Measurements from ENCODE around the gene CDHR3. TPM values are rescaled to one million over a fixed set of nuclear protein-coding genes. Genes with fewer than 3 reads are reported as not detected.

Gene CDHR3
- total RNA-seq, 2 experiments from 2014 or later, result 0.42 to 2.8 TPM

- no peak overlapping the region for H3K27ac ChIP-seq (ENCODE audit: low read depth, low read length, poor library complexity, severe bottlenecking)
- POLR2A ChIA-PET, result interaction anchor here (0.5 to 0.9 kb wide), 4 partner anchors 11 to 350 kb away, joined by 3 to 4 read pairs (median 3); partner anchors contain the start of gene NAMPT
- TF ChIP-seq EZH2phosphoT487 (IDR thresholded peaks at IDR 0.05; ENCODE audit: borderline replicate concordance, low read depth, low read length), result no peak
- TF ChIP-seq CTCF (conservative IDR thresholded peaks at IDR 0.05; ENCODE audit: low read length), result peak; percentile 72
- H3K36me3 ChIP-seq (ENCODE audit: insufficient read depth, low read length), result no peaks in the 10 kb centered on the region
- H3K79me2 ChIP-seq (ENCODE audit: insufficient read depth, low read depth, low read length), result no peaks in the 10 kb centered on the region
- H3K4me2 ChIP-seq (ENCODE audit: low read length), result no peak overlapping the region
- H3K9me2 ChIP-seq (ENCODE audit: insufficient read depth, low read length), result no peaks in the 10 kb centered on the region
- CTCF ChIA-PET (ENCODE audit: unreplicated experiment), result interaction anchor here (0.8 kb wide), 1 partner anchor 233 kb away, joined by 3 read pairs; no protein-coding TSS in a partner anchor
- H3K4me1 ChIP-seq (ENCODE audit: insufficient read depth, low read length, poor library complexity, severe bottlenecking), result no peaks in the 10 kb centered on the region
- no TSS peak for BruUV-seq (replicated peaks)
- no peaks in the 10 kb centered on the region for H3K9me3 ChIP-seq (ENCODE audit: low read length)
- intact Hi-C loops (cut with micrococcal nuclease; ENCODE audit: unreplicated experiment), result loop anchor here (1.0 to 2.0 kb wide), 3 partner anchors 108 to 232 kb away; no protein-coding TSS in a partner anchor
- no peaks in the 10 kb centered on the region for H4K20me1 ChIP-seq (ENCODE audit: insufficient read depth, low read length)
- H2AFZ ChIP-seq (ENCODE audit: low read length), result no peak overlapping the region
- H3K4me3 ChIP-seq (ENCODE audit: low read depth, low read length, poor library complexity, severe bottlenecking), result no peak overlapping the region
- DNase-seq (ENCODE audit: low spot score), result peak; percentile 55
Observed at GRCh38 chr7:105934572-105935185, 28.4 kb upstream of the CDHR3 start.

- Histone ChIP-seq H3K4me2 (ENCODE audit: low read length) (no peak overlapping the region), H4K20me1 (ENCODE audit: insufficient read depth, low read length) (no peaks in the 10 kb centered on the region), H3K79me2 (ENCODE audit: insufficient read depth, low read depth, low read length) (no peaks in the 10 kb centered on the region), H3K4me1 (ENCODE audit: insufficient read depth, low read length, poor library complexity, severe bottlenecking) (no peaks in the 10 kb centered on the region), H3K9me2 (ENCODE audit: insufficient read depth, low read length) (no peaks in the 10 kb centered on the region), H2AFZ (ENCODE audit: low read length) (no peak overlapping the region), H3K4me3 (ENCODE audit: low read depth, low read length, poor library complexity, severe bottlenecking) (no peak overlapping the region), H3K27ac (ENCODE audit: low read depth, low read length, poor library complexity, severe bottlenecking) (no peak overlapping the region), H3K9me3 (ENCODE audit: low read length) (no peaks in the 10 kb centered on the region), H3K36me3 (ENCODE audit: insufficient read depth, low read length) (no peaks in the 10 kb centered on the region)
- ChIA-PET POLR2A (interaction anchor here (0.6 to 0.7 kb wide), 2 partner anchors 76 to 350 kb away, joined by 3 read pairs; partner anchors contain the start of gene NAMPT), CTCF (ENCODE audit: unreplicated experiment) (no interaction called here)
- TF ChIP-seq CTCF (conservative IDR thresholded peaks at IDR 0.05; ENCODE audit: low read length) (no peak), EZH2phosphoT487 (IDR thresholded peaks at IDR 0.05; ENCODE audit: borderline replicate concordance, low read depth, low read length) (no peak)
- BruUV-seq (replicated peaks), result no TSS peak
- intact Hi-C loops (cut with micrococcal nuclease; ENCODE audit: unreplicated experiment), result loop anchor here (2.0 kb wide), 2 partner anchors 224 to 232 kb away; no protein-coding TSS in a partner anchor
- no peak for DNase-seq (ENCODE audit: low spot score)
Observed at GRCh38 chr7:105935250-105935649, 27.8 kb upstream of the CDHR3 start.

GRCh38 chr7:105937411-105937810 lies 25.7 kb upstream of the CDHR3 start:
- CTCF ChIA-PET (ENCODE audit: unreplicated experiment), result no interaction called here

More at GRCh38 chr7:105937411-105937810, 25.7 kb upstream of the CDHR3 start:
- H3K4me3 ChIP-seq (ENCODE audit: low read depth, low read length, poor library complexity, severe bottlenecking), result no peak overlapping the region
- H3K36me3 ChIP-seq (ENCODE audit: insufficient read depth, low read length), result no peaks in the 10 kb centered on the region
- H3K4me1 ChIP-seq (ENCODE audit: insufficient read depth, low read length, poor library complexity, severe bottlenecking), result no peaks in the 10 kb centered on the region
- POLR2A ChIA-PET, result interaction anchor here (0.6 kb wide), 1 partner anchor 32 kb away, joined by 3 read pairs; no protein-coding TSS in a partner anchor
- no peaks in the 10 kb centered on the region for H4K20me1 ChIP-seq (ENCODE audit: insufficient read depth, low read length)
- TF ChIP-seq CTCF (conservative IDR thresholded peaks at IDR 0.05; ENCODE audit: low read length) (no peak), EZH2phosphoT487 (IDR thresholded peaks at IDR 0.05; ENCODE audit: borderline replicate concordance, low read depth, low read length) (no peak)
- no peak overlapping the region for H3K4me2 ChIP-seq (ENCODE audit: low read length)
- DNase-seq (ENCODE audit: low spot score), result no peak
- no peak overlapping the region for H3K27ac ChIP-seq (ENCODE audit: low read depth, low read length, poor library complexity, severe bottlenecking)
- BruUV-seq (replicated peaks), result no TSS peak
- H2AFZ ChIP-seq (ENCODE audit: low read length), result no peak overlapping the region
- no peaks in the 10 kb centered on the region for H3K79me2 ChIP-seq (ENCODE audit: insufficient read depth, low read depth, low read length)
- no peaks in the 10 kb centered on the region for H3K9me2 ChIP-seq (ENCODE audit: insufficient read depth, low read length)
- intact Hi-C loops (cut with micrococcal nuclease; ENCODE audit: unreplicated experiment), result no loop called here
- H3K9me3 ChIP-seq (ENCODE audit: low read length), result no peaks in the 10 kb centered on the region

Data from OCI-LY7 (cell line).